SKM-1 (cell line): Measurements from ENCODE around the gene GSTO2.

Experiments used
- DNase-seq: peaks from one replicate; lab custom pipeline; 2025; ENCODE audit not compliant: unreplicated experiment; lab: John Stamatoyannopoulos, UW

The GSTO2 gene

DNA sequence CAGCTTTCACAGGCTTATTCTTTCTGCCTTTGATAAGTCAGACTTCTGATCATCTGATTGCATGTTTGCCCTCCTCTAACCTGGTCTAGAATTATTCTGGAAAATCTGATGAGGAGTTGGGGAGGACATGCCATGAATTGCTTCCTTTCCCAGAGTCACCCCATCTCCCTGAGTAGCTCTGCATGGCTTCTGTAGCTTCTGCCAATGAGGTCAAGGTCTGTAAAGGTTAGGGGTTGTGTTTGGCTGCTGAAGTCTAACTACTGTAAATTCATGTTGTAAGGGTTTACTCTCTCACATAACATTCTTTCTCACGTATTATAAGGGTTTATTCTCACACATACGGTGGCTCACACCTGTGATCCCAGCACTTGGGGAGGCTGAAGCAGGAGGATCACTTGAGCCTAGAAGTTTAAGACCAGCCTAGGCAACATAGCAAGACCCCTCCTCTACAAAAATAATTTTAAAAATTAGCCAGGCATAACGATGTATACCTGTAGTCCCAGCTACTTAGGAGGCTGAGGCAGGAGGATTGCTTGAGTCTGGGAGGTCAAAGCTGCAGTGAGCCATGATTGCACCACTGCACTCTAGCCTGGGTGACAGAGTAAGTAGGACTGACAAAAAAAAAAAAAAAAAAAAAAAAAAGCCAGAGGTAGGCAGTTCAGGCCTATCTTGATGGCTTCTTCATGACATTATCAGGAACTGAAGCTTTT lies 10.7 kb downstream of the GSTO2 start:
- DNase-seq, result no peak

GRCh38 chr10:104281694-104282093 lies 12.7 kb downstream of the GSTO2 start:
- DNase-seq, result no peak

GRCh38 chr10:104284846-104285245 lies 15.9 kb downstream of the GSTO2 start:
- no peak for DNase-seq

DNA sequence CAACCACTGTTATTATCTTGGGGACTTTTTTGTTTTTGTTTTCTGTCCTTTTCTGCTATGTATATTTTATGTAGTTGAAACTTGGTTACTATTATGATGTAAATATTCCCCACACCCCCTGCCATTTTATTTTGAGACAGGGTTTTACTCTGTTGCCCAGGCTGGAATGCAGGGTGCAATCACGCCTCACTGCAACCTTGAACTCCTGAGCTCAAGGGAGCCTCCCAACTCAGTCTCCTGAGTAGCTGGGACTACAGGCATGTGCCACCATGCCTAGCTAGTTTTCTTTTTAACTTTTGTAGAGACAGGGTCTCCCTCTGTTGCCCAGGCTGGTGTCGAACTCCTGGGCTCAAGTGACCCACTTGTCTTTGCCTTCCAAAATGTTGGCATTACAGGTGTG lies 18.0 kb downstream of the GSTO2 start:
- no peak for DNase-seq

- DNase-seq, result no peak
These were observed 19.4 kb downstream of the GSTO2 start for GRCh38 chr10:104288355-104288754.

DNA sequence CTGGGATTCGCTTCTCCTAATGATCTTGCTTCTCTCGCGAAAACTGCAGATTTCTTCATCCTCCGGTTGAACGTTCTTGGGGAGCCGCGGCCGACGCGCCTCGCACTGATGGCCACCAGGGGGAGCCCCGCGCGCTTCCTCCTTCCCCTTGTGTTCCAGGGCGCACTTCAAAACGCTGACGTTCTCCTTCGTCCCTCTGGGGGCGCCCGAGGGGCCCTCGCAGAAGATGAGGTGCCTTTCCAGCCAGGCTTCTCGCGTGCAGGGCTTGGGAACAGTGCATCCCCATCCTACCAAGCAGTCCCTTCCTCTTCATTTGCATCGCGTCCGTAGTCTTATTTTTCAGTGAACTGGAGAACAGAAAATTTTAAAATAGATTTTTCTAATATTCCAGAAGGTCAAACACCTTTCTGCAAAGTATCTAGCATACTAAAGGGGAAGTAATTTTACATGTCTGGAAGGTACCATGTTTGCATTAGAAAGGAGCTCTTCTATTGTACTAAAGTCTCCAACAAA lies 22.5 kb downstream of the GSTO2 start:
- DNase-seq, result peak; percentile 87

- DNase-seq, result no peak
These were observed 24.0 kb downstream of the GSTO2 start for GRCh38 chr10:104293011-104293410.

GRCh38 chr10:104293781-104294321 lies 24.9 kb downstream of the GSTO2 start:
- DNase-seq, result no peak

DNA sequence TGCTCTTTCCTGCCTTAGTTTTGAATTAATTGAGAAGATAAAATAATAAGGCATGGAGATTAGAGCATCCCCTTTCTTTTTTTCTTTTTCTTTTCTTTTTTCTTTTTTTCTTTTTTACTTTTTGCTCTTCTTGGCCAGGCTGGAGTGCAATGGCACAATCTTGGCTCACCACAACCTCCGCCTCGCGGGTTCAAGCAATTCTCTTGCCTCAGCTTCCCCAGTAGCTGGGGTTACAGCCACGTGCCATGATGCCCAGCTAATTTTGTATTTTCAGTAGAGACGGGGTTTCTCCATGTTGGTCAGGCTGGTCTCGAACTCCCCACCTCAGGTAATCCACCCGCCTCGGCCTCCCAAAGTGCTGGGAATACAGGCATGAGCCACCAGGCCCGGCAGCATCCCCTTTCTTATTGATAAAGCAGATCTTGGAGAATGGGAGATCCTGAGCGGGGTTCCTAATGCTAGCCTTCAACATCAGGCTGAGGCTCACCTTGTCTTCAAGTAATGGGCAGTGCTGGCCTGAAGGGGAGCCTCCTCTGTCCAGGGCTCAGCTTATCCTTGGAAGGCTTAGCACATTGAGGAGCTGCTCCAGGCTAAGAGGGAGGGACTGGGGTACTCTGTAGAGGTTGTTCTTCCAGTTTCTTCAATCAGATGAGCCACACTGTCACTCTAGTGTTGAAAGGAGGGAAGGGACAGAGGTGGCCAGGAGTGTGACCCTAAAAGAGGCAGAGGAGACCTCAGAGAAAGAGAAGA lies 27.9 kb downstream of the GSTO2 start:
- DNase-seq, result no peak

- no peak for DNase-seq
These were observed 29.0 kb downstream of the GSTO2 start for GRCh38 chr10:104297697-104298660.

DNA sequence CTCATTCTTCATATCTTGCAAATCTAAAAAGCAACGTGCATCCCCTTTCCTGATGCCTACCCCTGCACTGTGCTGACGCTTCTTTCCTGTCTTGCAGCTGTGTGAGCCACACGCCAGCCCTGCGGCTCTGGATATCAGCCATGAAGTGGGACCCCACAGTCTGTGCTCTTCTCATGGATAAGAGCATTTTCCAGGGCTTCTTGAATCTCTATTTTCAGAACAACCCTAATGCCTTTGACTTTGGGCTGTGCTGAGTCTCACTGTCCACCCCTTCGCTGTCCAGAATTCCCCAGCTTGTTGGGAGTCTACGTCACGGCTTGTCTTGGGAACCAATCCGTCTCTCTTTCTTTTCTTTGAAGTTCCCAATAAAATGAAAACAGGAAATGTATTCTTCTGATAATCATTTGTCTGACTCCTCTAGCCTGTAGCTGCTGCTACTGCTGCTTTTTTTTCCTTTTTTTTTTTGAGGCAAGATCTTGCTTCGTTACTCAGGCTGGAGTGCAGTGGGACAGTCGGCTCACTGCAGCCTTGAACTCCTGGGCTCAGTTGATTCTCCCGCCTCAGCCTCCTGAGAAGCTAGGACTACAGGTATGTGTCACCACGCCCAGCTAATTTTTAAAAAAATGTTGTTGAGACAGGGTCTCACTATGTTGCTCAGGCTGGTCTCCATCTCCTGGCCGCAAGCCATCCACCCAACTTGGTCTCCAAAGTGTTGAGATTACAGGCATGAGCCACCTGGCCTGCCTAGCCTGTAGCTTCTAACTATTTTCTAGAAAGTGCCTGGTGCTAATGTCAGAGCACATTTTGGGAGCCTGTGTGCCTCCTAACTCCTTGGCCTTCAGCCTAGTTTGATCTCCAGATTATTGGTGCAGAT lies 30.3 kb downstream of the GSTO2 start:
- DNase-seq, result no peak

GRCh38 chr10:104300002-104300735 lies 31.2 kb downstream of the GSTO2 start:
- DNase-seq, result no peak

DNA sequence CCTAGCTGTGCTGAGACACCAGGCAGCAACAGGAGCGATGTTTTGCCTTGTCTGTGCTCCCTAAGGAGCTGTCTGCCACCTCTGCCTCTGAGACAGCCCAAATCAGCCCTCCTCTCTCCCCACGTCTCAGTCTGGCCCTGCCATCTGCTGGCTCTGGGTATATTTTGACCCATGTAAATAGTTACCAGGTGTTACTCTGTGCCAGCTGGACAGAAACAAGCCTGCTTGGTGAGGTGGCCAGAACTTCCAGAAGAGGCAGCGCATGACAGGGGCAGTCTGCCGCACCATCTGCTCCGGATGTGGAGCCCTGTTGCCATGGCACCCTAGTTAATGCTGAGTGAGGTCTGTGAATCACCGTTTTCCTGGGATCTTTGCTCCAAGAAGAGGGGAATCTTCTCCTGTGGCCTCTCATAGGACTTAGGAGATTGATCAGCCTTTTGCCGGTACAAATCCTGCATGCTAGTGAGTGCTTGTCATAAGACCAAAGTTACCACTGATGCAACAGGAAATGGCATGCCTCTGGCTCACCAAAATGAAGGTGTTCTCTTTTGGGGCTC lies 31.8 kb downstream of the GSTO2 start:
- DNase-seq, result no peak

DNA sequence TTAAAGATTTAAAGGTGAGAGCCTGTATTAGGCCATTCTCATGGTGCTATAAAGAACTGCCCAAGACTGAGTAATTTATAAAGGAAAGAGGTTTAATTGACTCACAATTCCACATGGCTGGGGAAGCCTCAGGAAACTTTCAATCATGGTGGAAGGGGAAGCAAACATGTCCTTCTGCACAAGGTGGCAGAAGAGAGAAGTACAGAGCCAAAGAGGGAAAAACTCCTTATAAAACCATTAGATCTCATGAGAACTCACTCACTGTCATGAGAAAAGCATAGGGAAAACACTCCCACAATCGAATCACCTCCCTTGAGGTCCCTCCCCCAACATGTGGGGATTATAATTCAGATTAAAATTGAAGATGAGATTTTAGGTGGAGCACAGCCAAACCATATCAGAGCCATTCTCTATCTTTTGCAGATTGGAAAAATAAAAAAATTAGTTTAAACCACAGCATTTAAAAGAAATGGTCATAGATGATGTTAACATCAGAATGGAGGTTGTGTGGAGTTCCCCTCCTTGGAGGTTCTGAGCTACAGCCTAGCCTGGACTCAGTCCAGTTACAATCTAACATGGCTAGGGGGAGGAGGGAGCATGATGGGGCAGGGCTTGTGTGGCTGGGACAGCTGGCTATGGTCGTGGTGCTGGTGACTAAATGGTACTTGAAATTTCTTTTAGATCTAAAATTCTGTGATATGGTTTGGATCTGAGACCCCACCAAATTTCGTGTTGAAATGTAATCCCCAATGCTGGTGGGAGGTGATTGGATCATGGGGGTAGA lies 33.1 kb downstream of the GSTO2 start:
- no peak for DNase-seq

DNA sequence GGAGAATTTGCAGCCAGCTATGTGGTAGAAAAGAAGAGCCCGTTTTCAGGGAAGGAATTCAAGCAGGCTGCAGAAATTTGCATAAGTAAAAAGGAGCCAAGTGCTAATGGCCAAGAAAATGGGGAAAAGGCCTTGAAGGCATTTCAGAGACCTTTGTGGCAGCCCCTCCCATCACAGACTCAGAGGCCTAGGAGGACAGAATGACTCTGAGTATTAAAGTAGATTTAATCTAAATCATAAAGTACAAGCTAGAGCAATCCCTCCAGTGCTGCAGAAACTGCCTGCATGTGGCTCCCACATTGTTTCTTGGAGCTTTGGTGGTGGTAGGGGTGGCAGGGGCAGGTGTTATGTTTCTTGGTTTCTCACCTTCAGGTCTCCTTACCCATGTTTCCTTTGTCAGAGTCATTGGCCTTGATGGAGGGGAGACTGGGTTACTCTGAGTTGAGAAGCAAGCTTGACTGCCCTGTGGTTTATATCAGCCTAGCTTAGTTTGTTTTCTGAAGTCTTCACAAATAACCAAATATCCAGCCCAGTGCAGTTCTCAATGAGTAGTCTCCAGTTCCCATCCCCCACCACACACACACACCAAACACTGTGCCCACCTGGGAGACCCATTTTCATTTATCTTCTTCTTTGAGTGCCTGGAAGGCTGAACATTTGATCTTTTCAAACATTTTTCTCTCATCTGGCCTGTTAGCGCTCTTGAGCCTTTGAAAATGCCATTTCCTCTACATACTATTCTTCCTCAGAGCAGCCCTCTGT lies 34.8 kb downstream of the GSTO2 start:
- no peak for DNase-seq

DNA sequence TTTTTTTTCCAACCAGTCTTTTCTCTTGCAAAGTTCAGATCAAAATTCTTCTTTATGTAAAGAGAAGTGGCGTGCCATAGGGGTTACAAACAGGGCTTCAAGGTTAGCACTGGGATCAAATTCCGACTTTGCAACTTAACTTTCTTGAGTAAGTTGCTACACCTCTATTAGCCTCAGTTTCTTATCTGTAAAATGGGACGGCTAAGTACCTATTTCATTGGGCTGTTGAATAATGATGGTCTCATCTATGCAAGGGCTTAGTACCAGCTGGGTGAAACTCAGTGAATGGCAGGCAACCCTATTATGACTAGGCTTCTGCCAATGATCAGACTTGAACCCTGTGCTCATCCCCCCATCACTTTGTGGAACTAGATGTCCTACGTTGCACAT lies 35.4 kb downstream of the GSTO2 start:
- DNase-seq, result no peak

- no peak for DNase-seq
These were observed 35.9 kb downstream of the GSTO2 start for GRCh38 chr10:104304927-104305326.

GRCh38 chr10:104306897-104307296 lies 37.9 kb downstream of the GSTO2 start:
- DNase-seq, result no peak
